ENCODE results near the gene FLOT1.
"Not testable (repeated sequence)": the region's sequence is repeated elsewhere in the genome, so short reads cannot be mapped to it uniquely, and the experiment has no call there.

FLOT1 gene

DNA sequence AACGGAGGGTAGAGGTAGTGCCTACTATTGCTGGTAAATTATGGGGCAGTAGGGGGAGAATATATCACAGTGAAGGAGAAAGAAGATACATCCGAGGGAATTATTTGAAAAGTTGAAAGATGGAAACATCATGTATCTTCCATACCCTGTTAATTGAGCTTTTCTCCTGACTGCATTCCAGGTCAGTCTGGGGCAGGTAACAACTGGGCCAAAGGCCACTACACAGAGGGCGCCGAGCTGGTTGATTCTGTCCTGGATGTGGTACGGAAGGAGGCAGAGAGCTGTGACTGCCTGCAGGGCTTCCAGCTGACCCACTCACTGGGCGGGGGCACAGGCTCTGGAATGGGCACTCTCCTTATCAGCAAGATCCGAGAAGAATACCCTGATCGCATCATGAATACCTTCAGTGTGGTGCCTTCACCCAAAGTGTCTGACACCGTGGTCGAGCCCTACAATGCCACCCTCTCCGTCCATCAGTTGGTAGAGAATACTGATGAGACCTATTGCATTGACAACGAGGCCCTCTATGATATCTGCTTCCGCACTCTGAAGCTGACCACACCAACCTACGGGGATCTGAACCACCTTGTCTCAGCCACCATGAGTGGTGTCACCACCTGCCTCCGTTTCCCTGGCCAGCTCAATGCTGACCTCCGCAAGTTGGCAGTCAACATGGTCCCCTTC is 19.2 kb downstream of the FLOT1 start:
- not testable (repeated sequence) for DNase-seq (ENCODE audit: low spot score)

DNA sequence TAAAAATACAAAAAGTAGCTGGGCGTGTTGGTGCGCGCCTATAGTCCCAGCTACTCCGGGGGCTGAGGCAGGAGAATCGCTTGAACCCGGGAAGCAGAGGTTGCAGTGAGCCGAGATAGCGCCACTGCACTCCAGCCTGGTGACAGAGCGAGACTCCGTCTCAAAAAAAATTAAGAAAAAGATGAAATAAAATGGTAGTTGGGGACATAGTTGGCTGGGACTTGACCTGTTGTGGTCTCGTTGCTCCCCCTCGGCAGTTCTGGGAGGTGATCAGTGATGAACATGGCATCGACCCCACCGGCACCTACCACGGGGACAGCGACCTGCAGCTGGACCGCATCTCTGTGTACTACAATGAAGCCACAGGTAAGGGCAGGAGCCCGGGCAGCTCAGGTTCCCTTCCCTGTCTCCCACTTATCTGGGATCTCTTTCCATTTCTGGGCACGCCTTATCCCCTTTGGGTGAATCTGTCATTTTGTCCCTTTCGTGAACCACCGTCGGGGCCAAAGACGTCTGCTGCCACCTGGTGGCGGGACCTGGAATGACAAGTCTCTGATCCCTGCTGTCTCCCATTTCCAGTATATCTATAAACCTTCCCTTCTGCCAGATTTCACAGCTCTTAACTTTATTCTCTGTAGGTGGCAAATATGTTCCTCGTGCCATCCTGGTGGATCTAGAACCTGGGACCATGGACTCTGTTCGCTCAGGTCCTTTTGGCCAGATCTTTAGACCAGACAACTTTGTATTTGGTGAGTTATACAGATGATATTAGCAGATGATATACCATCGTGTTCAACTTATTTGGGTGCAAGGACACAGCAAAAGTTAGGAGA is 20.0 kb downstream of the FLOT1 start:
- peak; percentile 88 for DNase-seq (ENCODE audit: low spot score)

DNA sequence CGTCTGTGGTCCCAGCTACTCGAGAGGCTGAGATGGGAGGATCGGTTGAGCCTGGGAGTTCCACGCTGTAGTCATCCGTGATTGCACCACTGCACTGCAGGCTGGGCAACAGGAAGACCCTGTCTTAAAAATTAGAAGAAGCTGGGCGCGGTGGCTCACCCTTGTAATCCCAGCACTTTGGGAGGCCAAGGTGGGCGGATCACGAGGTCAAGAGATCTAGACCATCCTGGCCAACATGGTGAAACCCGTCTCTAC is 20.5 kb downstream of the FLOT1 start:
- peak; percentile 30 for DNase-seq (ENCODE audit: low spot score)

DNA sequence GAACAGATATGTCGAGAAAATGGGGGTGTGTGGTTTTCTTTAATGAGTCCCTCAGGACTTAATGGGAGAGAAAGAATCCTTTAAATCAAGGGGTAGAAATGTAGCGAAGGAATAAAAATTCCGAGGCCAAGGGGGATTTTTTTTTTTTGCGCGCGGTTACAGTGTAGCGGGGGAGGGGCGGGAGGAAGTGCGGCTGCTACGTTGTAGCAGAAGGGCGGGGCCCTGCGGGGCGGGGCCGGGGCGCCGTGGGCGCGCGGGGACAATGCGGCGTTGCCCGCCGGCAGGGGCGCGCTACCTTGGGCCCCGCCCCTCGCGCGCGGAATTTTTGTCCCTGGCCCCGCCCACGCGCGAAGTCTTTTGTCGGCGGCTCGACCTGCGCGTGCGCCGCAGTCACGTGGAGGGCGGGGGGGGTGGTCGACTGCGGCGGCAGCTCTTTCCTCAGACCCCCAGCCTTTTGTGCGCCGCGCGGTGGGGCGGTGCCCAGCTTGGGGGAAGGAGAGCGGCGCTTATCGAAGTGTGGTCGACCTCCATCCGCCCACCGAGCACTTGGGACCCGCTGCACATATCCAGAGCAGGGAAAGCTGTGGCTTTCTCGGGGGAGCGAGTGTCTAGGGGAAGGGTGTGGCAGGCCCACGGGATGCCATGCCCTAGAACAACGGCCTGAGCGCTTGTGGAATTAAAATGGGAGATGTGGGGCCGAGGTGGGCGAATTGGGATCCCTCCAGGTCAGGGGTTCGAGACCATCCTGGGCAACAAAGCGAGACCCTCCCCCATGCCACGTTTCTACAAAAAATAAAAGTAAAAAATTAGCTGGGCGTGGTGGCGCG is 21.1 kb downstream of the FLOT1 start:
- DNase-seq (ENCODE audit: low spot score): peak; percentile 95

DNA sequence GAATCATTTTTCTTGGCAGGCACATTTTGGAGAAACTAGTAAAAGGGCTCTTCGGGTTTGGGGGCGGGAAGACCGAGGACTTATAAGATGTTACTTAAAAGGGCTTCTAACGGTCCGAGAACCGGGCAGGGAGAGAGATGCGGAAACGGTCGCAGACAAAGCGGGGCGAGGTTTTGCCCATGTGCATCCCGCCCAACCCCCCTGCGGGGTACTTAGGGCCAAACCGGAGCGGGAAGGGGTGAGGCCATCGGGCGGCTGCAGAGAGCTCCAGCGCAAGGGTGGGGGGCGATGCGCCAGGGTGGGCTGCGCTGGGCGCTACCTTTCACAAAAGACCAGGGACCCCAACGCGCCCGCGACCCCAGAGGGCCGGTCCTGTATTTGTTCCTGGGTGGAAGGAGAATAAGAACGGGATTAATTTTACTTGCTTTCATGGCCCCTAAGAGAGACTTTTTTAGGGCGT is 21.7 kb downstream of the FLOT1 start:
- DNase-seq (ENCODE audit: low spot score): peak; percentile 44

DNA sequence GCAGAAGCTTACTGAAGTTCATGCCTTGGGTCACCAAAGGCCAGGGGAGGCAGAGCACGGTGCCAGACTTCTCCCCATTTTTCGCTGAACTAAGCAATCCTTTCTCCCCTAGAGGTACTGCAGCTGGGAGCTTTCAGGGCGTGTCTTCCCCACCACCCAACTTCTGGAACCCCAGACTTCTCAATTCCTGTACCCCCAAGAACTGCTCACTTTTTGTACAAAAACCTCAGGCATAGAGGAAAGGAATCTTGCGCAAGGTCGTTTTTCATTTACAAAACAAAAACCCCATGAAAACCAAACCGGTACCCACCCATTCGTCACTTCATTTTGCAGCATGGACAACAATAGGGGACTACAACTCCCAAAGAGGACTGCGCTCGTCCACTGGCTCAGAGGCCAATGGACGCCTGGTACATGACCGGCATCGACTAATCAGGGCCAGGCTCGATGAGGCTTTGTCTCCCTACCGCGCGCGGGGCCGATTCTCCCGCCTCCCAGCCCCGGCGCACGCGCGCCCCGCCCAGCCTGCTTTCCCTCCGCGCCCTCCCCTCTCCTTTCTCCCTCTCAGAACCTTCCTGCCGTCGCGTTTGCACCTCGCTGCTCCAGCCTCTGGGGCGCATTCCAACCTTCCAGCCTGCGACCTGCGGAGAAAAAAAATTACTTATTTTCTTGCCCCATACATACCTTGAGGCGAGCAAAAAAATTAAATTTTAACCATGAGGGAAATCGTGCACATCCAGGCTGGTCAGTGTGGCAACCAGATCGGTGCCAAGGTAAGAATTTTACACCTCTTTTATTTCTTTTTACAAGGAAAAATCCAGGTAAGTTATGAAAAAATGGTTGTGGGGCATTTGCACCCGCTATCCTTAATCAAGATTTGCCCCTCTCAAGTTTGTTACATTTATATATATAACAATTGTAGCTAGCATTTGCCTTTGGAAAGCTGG is 22.4 kb downstream of the FLOT1 start, which contains the start of gene TUBB:
TSS of gene TUBB (plus strand) at position 562 of the 947 bp plus-strand sequence. CDS start at position 717, 155 bp downstream.
- DNase-seq (ENCODE audit: low spot score): peak; percentile 97

DNA sequence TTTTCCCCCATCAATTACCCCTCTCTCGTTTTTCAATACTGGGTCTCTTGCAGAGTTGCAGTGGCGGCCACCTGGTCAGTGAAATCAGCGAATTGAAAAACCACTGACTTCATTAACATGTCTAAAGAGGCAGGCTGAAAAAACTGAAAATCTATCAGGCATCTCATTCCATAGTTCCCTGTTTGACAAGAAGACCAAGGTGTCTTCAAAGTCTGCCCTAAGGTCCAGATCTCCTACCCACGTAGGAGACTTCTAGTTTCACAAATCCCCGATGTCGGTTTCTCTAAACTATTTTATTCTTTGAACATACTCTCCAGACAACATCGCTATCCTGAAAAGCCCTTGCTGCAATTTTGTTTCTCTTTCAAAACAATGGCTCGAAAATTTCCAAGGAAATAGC is 23.1 kb downstream of the FLOT1 start:
- DNase-seq (ENCODE audit: low spot score): no peak

DNA sequence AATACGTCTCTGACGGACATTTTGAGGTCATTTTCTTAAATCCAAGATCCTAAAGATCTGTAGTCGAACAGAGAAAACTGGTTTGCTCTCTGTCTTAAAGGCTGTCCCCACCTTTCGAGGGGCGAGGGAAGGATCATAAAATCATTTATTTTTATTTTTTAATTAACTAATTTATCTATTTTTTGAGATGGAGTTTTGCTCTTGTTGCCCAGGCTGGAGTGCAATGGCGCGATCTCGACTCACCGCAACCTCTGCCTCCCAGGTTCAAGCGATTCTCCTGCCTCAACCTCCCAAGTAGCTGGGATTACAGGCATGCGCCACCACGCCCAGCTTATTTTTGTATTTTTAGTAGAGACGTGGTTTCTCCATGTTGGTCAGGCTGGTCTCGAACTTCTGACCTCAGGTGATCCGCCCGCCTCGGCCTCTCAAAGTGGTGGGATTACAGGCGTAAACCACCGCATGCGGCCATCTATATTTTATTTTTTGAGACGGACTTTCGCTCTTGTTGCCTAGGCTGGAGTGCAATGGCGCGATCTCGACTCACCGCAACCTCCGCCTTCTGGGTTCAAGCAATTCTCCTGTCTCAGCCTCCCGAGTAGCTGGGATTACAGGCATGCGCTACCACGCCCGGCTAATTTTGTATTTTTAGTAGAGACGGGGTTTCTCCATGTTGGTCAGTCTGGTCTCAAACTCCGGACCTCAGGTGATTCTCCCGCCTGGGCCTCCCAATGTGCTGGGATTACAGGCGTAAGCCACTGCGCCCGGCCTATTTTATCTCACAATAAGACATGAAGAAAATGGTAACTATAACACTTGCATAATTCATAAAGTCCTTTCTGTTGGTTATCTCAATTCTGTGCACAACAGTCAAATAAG is 24.4 kb downstream of the FLOT1 start:
- not testable (repeated sequence) for DNase-seq (ENCODE audit: low spot score)

DNA sequence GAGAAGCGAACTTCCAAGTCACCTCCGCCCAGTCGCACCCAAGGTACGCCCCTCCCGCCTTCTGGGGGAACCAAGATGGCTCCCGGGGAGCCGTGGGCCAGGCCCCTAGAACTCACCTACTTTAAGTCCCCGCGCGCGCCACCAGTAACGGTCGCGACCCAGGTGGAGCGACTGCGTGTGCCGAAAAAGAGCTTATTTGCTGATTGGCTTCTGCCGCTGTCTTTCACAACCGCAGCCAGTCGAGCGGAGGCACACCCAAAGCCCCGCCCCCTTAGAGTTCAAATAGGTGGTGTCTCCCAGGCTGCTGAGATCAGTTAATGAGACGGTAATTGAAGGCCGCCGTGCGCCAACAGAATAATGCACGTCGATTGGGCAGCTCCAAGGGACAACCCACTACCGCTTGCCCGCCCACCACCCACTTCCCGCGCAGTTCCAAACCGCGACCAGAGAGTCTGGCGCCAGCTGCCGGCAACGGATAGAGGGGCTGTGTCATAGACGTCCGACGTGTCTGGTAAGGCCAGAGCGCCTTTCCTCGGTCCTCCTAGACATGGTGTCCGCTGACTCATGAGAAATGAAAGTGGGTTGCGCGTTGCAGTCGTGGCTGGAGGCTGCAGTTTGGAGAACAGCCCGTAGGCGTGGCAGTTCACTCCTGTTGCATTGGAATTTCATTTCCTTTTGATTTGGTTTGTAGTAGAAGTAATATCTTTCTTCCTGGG is 25.2 kb downstream of the FLOT1 start, which contains the start of gene MDC1:
TSS of gene MDC1 (minus strand) at position 153 of the 716 bp plus-strand sequence. CDS start 2,106 bp downstream, outside the sequence.
- DNase-seq (ENCODE audit: low spot score): peak; percentile 100

DNA sequence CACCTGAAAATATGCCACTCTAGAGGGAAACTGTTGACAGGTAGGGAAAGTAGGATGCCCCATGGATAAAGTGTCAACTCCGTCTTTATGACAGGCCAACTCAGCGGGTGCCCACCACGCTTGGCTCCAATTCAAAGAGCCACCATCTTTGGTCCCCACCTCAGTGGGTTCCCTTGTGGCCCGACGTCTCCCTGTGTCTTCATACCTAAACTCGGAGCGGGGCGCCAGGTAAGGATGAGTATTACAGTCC is 25.7 kb downstream of the FLOT1 start:
- no peak for DNase-seq (ENCODE audit: low spot score)

DNA sequence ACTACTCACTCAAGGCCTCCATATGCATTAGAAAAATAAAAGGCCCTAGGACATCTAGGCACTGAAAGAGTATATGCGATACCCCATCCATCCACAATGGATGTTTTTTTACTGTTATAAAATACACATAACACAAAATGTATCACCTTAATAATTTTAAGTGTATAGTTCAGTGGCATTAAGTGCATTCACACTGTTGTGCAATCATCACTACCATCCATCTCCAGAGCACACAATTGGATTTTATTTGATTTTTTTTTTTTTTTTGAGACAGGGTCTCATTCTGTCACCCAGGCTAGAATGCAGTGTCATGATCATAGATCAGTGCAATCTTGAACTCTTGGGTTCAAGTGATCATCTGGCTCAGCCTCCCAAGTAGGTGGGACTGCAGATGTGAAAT is 28.2 kb downstream of the FLOT1 start:
- DNase-seq (ENCODE audit: low spot score): no peak

DNA sequence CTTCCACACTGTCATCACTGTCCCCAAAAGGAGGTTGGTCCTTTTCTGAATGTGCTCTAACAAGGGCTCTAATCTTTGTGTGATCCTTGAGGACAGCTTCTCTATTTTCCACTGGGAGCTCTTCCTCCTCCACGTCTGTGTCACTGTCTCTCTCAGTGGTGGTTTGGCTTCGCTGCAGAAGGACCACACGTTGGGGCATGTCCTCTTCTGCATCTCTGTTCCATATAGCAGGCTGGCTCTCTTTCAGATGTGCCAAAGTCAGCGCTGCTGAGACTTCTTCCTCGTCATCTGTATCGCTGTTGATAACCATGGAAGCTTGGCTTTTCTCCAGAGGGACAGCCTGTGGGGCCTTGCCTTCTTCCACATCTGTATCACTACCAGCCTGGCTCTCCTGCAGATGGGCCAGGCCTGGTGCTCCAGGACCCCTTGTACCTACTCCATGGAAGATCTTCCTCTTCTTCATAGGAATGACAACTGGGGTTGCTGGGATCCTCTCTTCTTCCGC is 30.0 kb downstream of the FLOT1 start:
- no peak for DNase-seq (ENCODE audit: low spot score)

DNA sequence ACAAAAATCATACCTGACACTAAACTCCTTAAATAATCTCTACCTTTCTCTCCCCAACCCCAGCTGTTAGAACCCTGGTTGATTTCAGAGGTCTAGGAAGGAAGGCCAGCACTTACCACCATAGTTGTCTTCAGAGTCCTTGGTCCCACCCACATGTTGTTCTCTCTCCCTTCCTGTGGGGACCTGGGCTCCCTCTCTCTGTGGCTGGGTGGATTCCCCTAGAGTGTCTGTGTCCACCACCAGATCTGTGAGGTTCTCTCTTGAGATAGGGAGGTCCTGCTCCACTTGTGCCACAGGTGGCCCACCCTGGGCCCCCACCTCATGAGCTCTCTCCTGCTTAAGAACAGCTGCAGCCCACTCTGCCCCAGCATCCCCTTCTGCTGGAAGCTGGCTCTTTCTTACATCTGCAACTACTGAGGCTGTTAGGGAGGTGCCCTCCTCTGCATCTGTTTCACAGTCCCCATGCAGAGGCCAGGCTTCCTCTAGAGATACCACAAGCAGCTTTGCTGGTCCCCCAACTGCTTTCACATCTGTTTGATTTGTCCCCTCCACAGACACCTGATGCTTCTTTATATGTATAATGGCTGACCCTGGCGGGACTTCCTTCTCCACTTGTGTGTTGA is 30.6 kb downstream of the FLOT1 start:
- DNase-seq (ENCODE audit: low spot score): no peak

DNA sequence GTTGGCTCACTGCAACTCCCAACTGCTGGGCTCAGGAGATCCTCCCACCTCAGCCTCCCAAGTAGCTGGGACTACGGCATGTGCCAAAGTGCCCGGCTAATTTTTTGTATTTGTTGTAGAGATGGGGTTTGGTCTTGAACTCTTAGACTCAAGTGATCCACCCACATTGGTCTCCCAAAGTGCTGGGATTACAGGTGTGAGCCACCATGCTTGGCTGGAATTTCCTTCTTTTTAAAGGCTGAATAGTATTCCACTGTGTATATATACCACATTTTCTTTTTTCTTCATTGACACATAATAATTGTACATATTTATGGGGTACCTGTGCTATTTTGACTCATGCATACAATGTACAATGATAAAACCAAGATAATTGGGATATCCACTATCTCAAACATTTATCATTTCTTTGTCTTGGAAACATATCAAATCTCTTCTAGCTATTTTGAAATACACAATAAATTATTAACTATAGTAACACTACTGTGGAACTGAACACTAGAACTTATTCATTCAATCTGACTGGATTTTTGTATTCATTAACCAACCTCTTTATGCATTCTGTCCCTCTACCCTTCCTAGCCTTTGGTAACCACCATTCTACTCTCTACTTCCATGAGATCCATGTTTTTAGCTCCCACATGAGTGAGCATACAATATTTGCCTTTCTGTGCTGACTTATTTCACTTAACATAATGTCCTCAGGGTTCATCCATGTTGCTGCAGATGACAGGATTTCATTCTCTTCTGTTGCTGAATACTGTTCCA is 33.2 kb downstream of the FLOT1 start:
- DNase-seq (ENCODE audit: low spot score): no peak

DNA sequence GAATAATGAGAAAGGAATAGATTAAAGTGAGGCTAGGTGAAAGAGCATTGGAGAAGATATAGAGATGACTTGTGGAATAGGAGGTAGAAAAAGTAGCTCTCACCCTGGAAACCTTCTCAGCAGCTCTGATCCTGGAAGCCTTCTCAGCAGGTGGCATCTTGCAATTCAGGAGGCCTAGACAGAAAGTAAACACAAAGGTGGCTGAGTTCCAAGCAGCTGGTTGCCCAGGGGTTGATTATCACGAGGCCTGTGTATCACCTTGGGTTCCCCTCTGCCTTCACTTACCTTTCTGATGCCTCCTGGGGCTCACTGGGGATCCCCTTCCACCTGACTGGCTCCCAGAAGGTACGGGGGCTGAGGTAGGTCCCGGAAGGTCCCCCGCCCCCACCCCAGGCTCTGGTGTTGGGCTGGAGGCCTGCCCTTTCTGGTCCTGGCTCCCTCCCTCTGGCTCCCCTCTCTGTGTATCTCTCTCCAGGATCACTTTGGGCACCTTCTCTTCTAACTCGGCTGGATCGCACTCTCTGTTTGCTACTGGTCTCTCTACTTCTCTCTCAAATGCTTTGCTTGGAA is 35.1 kb downstream of the FLOT1 start:
- no peak for DNase-seq (ENCODE audit: low spot score)

DNA sequence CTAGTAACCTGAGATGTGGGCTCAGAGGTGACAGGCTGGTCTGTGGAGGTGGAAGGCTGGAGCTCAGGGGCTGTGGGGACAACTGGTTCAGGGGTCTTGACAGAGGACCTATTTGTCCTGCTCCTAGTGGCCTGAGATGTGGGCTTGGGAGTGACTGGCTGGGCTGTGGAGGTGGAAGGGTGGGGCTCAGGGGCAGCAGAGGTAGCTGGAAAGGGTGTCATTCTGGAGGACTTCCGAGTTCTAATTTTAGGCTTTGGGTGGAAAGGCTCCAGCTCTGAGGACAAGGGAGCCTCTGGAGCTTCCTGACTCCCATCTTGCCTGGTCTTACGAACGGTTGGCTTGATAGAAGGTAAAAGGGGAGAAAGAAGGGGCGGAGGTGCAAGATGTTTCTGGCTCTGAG is 36.9 kb downstream of the FLOT1 start:
- no peak for DNase-seq (ENCODE audit: low spot score)

DNA sequence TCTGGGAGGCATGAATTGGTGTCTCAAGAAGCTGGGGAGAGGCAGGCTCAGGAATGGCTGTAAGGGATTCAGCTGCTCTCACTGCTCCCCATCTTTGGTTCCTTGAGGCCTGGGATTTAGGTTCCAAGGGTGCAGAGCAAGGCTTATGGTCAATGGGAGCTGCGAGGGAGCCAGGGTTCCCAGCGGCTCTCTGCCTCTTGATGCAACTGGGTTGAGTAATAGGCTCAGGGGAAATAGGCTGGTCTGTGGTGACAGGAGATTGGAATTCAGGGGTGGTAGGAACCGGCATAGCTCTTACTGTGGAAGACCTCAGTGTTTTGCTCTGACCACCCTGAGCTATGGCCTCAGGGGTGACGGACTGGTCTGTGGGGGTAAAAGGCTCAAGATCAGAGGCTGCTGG is 38.7 kb downstream of the FLOT1 start:
- no peak for DNase-seq (ENCODE audit: low spot score)

DNA sequence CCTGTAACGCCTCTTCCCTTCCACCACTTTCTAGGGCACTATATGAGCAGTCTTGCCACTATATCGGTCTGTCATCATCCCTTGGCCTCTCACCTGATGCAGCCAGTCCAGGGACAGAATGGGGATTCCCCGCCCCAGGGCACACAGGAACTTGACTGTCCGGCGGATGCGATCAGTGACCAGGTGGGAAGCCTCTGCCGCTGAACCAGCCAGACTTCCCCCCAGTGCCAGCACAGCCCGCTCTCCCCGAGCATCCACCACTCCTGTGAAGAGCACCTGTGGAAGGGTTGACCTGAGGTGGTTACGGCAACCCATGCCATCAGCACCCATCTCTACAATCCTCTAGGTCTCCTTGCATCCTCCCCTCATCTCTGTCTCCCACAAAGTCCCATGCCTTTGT is 39.5 kb downstream of the FLOT1 start:
- DNase-seq (ENCODE audit: low spot score): no peak
